ENCODE results near the gene KCNA2. TPM values are rescaled to one million over a fixed set of nuclear protein-coding genes. Genes with fewer than 3 reads are reported as not detected.

KCNA2 gene
- total RNA-seq, 1 donor from 2014 or later, result not detected

GRCh38 chr1:110544753-110545152 is 61.4 kb downstream of the KCNA2 start:
- no peak for DNase-seq (ENCODE audit: low read depth)
- TF ChIP-seq CTCF (conservative IDR thresholded peaks at IDR 0.05; ENCODE audit: low read depth, low read length), result no peak
- H3K4me3 ChIP-seq (ENCODE audit: low read depth, low read length), result no peak overlapping the region

Other genes starting within 250 kb of the KCNA2 start
- gene SLC16A4, start 215.3 kb downstream of the KCNA2 start, total RNA-seq, result 9.2 and 12.4 TPM in 2 replicates
- gene LAMTOR5, start 198.7 kb downstream of the KCNA2 start, total RNA-seq, result 181 and 206 TPM in 2 replicates
- not detected in 2 replicates for gene PROK1, start 155.2 kb downstream of the KCNA2 start, total RNA-seq
- not detected in 2 replicates for gene KCNA10, start 87.2 kb downstream of the KCNA2 start, total RNA-seq
- gene KCNA3, start 68.6 kb upstream of the KCNA2 start, total RNA-seq, result not detected in 2 replicates

Measured in epithelial cell of proximal tubule (primary cell).